HG02840 (cell line): ENCODE measurements around the gene MPHOSPH6.
"Not testable (repeated sequence)": the region's sequence is repeated elsewhere in the genome, so short reads cannot be mapped to it uniquely, and the experiment has no call there.

Experiments
- ATAC-seq: cut with Tn5 transposase; IDR thresholded peaks from one replicate; pipeline ENCODE4 v1.9.1; 2021; ENCODE audit warnings: mild to moderate bottlenecking, moderate library complexity, moderate number of reproducible peaks; ENCODE audit not compliant: unreplicated experiment, low FRiP score

Gene MPHOSPH6

GRCh38 chr16:82124651-82125050 lies 45.4 kb downstream of the MPHOSPH6 start:
- no peak for ATAC-seq

DNA sequence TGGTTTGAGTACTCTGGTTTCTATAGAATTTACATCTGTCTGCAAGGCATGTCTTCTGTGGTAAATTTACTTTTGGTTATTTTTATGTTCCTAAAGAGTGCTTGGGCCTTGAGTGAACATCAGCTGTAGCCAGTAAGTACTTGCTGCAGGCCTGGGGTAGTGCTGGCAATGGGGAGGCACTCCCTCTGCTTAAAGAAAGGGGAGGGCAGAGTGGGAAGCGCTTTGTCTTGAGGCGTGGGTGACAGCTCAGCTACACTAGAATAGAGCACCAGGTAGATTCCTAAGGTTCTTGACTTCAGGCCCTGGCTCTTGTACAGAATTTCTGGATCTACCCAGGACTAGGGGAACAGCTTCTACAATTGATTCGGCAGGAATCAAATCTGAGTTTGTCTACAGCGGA lies 50.6 kb downstream of the MPHOSPH6 start:
- ATAC-seq: no peak

DNA sequence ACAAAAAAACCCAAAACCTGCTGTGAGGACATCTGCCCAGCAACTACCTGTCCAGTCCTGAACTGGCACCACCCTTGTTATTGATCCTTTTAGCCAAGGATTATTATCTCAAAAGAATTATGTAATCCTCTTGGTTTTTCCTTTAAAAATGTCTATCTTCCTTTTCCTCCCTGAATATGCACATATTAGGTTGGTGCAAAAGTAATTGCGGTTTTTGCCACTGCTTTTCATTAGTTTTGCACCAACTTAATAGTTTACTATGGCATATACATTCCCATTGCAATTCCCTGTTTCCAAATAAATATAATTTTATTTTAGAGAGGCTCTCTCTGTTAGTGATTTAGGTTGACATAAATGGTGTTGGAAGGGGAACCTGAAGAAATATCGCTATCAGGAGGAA lies 51.3 kb downstream of the MPHOSPH6 start:
- ATAC-seq: no peak

DNA sequence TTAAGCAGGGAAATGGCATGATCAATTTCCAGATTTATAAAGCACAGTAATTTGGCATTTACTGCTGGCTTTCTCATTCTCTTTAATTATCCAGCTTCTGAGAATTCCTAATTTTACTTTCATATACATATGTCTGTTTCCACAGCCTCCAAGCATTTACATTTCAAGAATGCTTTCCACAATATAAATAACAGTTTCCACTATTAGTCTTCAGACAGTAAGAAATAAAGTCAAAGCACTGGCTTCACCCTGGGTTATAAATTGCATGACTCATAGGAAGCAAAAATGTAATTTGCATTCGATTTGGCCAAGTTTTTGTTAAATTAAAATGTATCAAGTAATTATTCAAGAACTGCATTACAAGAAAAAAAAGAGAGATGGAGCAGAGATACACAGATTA lies 53.5 kb downstream of the MPHOSPH6 start:
- no peak for ATAC-seq

DNA sequence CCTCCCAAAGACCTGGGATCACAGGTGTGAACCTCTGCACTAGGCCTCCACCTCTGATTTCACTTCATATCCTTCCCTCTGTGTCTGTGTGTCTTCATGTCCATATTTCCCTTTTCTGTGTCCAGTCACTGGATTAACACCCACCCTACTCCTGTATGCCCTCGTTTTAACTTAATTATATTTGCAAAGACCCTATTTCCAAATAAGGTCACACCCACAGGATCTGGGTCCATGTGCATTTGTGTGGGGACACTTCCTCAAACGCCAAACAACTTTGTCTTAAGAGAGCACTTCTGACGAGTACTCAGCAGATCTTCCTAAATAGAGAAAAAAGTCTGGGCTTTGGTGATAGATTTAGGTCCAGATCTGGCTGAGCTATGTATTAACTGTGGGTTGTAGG lies 56.3 kb downstream of the MPHOSPH6 start:
- no peak for ATAC-seq

GRCh38 chr16:82111944-82112343 lies 58.1 kb downstream of the MPHOSPH6 start:
- ATAC-seq: no peak

DNA sequence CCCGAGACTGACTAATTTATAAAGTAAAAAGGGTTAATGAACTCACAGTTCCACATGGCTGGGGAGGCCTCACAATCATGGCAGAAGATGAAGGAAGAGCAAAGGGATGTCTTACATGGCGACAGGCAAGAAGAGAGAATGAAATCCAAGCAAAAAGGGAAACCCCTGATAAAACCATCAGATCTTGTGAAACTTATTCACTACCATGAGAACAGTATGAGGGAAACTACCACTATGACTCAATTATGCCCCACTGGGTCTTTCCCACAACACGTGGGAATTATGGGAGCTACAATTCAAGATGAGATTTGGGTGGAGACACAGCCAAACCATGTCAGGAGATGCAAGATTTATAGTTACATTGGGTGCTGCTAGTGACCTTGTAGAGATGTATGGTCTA lies 60.8 kb downstream of the MPHOSPH6 start:
- ATAC-seq: not testable (repeated sequence)

GRCh38 chr16:82108774-82109173 lies 61.2 kb downstream of the MPHOSPH6 start:
- ATAC-seq: no peak

DNA sequence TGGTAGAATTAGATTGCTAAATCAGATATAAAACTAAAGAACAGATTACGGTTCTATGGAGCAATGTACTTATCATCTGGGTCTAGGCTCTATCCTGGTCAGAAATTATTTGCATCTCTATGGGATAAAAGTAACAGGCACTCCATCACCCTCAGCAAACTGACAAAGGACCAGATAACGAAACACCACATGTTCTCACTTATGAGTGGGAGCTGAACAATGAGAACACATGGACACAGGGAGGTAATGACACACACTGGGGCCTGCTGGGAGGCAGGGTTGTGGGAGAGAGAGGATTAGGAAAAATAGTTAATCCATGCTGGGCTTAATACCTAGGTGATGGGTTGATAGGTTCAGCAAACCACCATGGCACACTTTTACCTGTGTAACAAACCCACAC lies 61.9 kb downstream of the MPHOSPH6 start:
- no peak for ATAC-seq

GRCh38 chr16:82105107-82105506 lies 64.9 kb downstream of the MPHOSPH6 start:
- no peak for ATAC-seq
